BLaER1 (cell line): ENCODE measurements around the gene CHDH.

Source experiments
- H3K27ac ChIP-seq: shearing (Covaris generic); formaldehyde crosslinking; 2 replicates; pipeline ENCODE4 v1.8.1; 2022
- H3K27me3 ChIP-seq: shearing (Covaris generic); formaldehyde crosslinking; 2 replicates; pipeline ENCODE4 v1.8.1; 2022
- H3K36me3 ChIP-seq: shearing (Covaris generic); formaldehyde crosslinking; 2 replicates; pipeline ENCODE4 v1.8.1; 2022
- H3K4me1 ChIP-seq: shearing (Covaris generic); formaldehyde crosslinking; 2 replicates; pipeline ENCODE4 v1.8.1; 2022
- H3K4me2 ChIP-seq: shearing (Covaris generic); formaldehyde crosslinking; 2 replicates; pipeline ENCODE4 v1.8.1; 2022
- H3K4me3 ChIP-seq: shearing (Covaris generic); formaldehyde crosslinking; 2 replicates; pipeline ENCODE4 v1.8.1; 2022
- H3K9ac ChIP-seq: shearing (Covaris generic); formaldehyde crosslinking; 2 replicates; pipeline ENCODE4 v1.8.1; 2022
- H3K9me3 ChIP-seq: shearing (Covaris generic); formaldehyde crosslinking; 2 replicates; pipeline ENCODE4 v1.8.1; 2022
- H4K20me1 ChIP-seq: shearing (Covaris generic); formaldehyde crosslinking; 2 replicates; pipeline ENCODE4 v1.8.1; 2022
- Cebpa-rat ChIP-seq: shearing (Covaris generic); IDR thresholded peaks from 2 replicates; pipeline ENCODE4 v1.8.1; 2022

Gene CHDH

DNA sequence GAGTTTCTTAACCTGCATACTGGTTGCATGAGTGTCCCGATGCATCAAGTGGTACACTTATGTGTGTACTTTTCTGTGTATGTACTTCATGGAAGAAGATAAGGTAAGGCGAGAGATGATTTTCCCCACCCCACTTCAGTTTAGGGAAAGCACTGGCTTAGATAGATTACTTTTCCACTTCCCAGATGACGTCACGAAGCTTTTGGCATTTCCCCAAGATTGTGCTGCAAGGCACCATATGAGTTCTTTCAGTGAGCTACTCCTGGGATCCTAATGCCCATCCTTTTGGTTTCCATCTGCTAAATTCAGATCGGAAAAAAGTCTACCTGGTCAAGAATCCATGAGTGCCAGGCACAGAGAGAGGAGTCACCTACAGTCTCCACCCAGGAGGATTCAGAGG, 4.7 kb upstream of the CHDH start:
- Histone ChIP-seq H3K36me3 (no peaks in the 10 kb centered on the region), H3K27ac (no peak overlapping the region), H3K4me3 (no peak overlapping the region), H3K4me1 (no peaks in the 10 kb centered on the region), H3K9me3 (peaks cover 13% of the 10 kb centered on the region), H4K20me1 (no peaks in the 10 kb centered on the region), H3K27me3 (peaks cover 18% of the 10 kb centered on the region), H3K9ac (no peak overlapping the region), H3K4me2 (no peak overlapping the region)
- TF ChIP-seq Cebpa-rat: no peak

DNA sequence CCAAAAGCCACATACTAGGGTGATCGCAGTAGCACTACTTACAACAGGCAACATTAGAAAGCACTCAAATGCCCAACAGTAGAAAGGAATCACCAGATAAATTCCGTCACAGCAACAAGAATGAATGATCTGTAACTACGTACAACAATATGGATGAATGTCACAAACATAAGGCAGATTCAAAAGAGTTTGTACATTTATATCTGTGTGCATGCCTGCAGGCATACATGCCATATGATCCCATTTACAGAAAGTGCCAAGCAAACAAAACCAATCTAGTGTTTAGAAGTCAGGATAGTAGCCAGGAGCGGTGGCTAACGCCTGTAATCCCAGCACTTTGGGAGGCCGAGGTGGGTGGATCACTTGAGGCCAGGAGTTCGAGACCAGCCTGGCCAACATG, 3.7 kb upstream of the CHDH start:
- Histone ChIP-seq H3K27me3 (peaks cover 28% of the 10 kb centered on the region), H3K27ac (no peak overlapping the region), H3K4me1 (no peaks in the 10 kb centered on the region), H4K20me1 (no peaks in the 10 kb centered on the region), H3K4me2 (no peak overlapping the region), H3K9ac (no peak overlapping the region), H3K9me3 (peaks cover 22% of the 10 kb centered on the region), H3K36me3 (no peaks in the 10 kb centered on the region), H3K4me3 (no peak overlapping the region)
- TF ChIP-seq Cebpa-rat: no peak

DNA sequence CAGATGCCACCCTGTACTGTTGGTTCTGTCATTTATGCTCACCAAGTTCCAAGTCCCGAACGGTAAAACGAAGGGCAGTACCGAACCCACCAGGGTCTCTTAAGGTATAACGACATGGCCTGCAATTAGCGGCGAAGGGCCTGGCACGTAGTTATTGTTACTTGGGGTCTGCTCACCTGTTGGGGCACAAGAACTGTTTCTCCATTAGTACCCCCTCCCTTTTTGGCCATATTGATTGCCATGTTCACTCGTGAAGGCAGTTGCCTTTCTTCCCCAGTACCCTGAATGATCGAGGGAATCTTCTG, 584 bp upstream of the CHDH start:
- no peak overlapping the region for H3K4me2 ChIP-seq
- H3K27me3 ChIP-seq: peaks cover 40% of the 10 kb centered on the region

DNA sequence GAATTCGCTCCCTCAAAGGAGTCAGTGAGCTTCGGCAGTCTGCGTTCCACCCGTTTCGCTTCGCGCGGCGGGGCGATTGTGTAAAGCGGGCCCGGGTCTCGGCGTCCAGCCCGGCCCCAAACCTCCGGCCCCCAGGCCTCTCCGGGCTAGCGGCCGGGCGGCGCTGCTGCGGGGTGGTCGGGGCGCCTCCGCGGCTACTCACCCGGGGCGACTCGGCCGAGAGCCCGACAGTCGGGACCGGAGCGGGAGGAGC, 412 bp downstream of the CHDH start:
- peaks cover 40% of the 10 kb centered on the region for H3K27me3 ChIP-seq
- H3K36me3 ChIP-seq: no peaks in the 10 kb centered on the region
- 0 out of 2 replicates have a peak overlapping the region, but pooled peaks have one; percentile 6 for H3K4me2 ChIP-seq
- H3K27ac ChIP-seq: no peak overlapping the region
- no peaks in the 10 kb centered on the region for H4K20me1 ChIP-seq
- H3K9ac ChIP-seq: no peak overlapping the region
- H3K4me3 ChIP-seq: peak overlapping the region; percentile 1; the same call in 1 of the 2 replicates
- TF ChIP-seq Cebpa-rat: no peak
- peaks cover 22% of the 10 kb centered on the region for H3K9me3 ChIP-seq
- H3K4me1 ChIP-seq: peaks cover 9% of the 10 kb centered on the region

More for the DNA sequence above, 584 bp upstream of the CHDH start:
- Histone ChIP-seq H4K20me1 (no peaks in the 10 kb centered on the region), H3K9ac (no peak overlapping the region), H3K36me3 (no peaks in the 10 kb centered on the region), H3K4me1 (peaks cover 9% of the 10 kb centered on the region), H3K27ac (no peak overlapping the region), H3K9me3 (peaks cover 22% of the 10 kb centered on the region), H3K4me3 (no peak overlapping the region)
- TF ChIP-seq Cebpa-rat: no peak

DNA sequence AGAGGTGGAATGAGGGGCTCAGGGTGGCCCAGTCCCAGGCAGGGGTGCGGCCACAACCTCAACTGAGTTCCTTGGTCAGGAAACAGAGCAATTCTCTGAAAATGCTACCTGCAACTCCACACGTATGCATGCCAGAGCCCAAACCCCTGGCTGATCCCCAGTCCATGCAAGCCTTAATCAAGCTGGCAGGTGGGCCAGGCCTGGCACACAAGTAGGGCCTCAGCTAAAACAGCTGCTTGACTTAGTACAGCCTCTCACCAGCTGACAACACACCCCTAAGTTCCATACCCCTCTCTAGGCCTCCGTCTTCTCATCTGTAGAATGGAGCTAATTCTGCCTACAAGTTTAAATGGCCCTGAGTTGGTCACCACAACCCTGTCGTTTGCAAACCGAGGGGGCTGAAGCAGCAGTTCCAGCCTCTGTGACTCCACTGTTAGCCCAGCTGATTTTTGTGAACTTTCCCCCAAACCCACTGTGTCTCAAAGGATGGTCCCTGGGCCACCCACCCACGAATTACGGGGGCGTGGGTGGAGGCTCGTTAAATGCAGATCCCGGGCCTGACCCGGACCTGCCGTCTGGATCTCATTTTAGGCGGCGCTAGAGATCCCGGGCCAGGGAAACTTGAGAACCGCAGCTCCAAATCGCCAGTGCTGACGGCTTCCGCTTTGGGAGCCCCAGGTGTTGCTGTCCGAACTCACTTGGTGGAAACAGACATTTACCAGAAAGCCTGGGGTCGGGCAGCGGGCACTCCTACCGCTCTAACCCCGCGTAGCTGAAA, 927 bp downstream of the CHDH start:
- peak overlapping the region; percentile 1; the same call in 1 of the 2 replicates for H3K4me3 ChIP-seq
- H3K4me1 ChIP-seq: peaks cover 9% of the 10 kb centered on the region
- no peaks in the 10 kb centered on the region for H3K36me3 ChIP-seq
- no peaks in the 10 kb centered on the region for H4K20me1 ChIP-seq
- peaks cover 40% of the 10 kb centered on the region for H3K27me3 ChIP-seq
- H3K9me3 ChIP-seq: peaks cover 22% of the 10 kb centered on the region
- H3K9ac ChIP-seq: no peak overlapping the region
- TF ChIP-seq Cebpa-rat: no peak
- H3K4me2 ChIP-seq: 0 out of 2 replicates have a peak overlapping the region, but pooled peaks have one; percentile 6
- no peak overlapping the region for H3K27ac ChIP-seq

DNA sequence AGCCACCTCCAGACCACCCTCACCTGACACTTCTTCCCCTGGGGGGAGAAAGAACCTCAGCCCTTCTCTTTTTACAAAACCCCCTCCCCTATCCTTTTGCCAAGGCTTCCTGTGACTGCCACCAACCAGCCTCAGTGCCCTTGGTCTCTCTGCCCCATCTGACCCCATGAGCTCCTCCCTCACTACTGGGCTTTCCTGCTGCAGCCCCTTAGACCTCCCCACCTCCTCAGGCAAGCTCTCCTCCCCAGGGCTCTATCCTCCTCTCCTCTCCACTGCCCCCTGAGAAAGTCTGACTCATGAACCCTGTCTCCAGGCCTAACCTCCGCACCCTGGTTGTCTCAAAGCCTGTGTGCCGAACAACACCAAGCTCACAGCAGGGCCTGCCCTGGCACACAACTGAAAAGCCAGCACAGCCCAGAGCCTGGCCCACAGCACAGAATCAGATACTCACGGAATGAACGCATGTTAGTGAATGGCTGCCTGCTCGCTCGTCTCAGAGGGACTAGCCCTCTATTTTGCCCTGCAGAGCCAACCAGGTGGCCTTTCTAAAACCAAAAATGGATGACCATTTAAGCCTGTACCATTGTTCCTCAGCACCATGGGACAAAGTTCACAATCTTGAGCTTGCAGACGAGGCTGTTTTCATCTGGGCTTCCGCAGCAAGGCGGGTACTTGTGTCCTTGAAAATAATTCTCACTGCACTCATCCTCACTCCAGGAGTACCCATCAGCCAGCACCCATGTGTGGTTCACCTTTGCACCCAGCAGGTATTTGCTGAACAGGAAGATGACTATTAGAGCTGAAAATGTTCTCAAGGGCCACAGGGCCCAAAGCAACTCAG, 1.7 kb downstream of the CHDH start:
- Histone ChIP-seq H3K9ac (no peak overlapping the region), H4K20me1 (no peaks in the 10 kb centered on the region), H3K36me3 (no peaks in the 10 kb centered on the region), H3K27ac (no peak overlapping the region), H3K27me3 (peaks cover 40% of the 10 kb centered on the region), H3K9me3 (peaks cover 22% of the 10 kb centered on the region), H3K4me2 (no peak overlapping the region; the same call in 1 of the 2 replicates), H3K4me1 (peaks cover 9% of the 10 kb centered on the region), H3K4me3 (no peak overlapping the region)
- TF ChIP-seq Cebpa-rat: no peak

DNA sequence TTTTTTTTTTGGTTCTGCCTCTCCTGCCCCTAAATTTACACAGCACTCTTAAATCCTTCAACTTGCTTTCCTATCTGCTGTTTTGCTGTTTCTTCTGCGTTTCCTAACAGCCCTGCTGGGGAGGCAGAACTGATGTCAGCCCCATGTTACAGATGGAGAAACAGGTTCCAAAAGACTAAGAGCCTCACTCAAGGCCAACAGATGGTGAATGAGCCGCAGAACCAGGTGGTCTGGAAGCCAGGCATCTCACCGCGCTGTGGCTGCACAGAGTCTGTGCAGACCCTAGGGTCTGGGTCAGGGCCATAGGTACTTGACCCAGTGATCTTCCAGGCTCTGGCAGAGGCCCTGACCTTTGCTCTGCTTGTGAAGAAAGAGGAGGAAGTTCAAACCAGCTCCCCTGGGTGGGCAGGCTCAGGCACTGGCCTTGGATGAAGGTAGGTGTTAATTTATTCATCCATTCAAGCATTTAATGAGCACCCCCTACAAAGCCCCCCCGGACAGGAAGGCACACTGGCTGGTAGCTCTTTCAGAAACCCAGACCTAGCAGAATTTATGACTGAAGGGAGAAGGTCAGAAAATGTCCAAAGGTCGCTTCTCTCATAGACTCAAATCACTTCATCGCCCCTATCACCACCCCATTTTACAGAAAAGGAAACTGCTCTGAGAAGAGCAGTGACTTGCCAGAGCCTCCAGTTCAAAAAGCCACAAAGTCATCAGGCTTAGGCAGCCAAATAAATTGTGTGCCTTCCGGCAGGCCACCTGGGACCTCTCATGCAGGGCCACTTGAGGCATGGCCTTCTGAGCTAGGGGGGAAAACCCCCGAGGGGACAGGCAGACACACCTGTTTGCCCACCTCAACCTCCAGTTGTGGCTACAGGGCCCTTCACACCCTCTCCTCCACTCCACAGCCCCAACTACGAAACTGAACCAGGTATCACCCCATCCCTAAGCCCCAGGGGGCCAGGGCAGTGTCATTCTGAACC, 2.7 kb downstream of the CHDH start:
- H3K9ac ChIP-seq: no peak overlapping the region
- no peaks in the 10 kb centered on the region for H3K36me3 ChIP-seq
- no peak overlapping the region for H3K4me3 ChIP-seq
- H3K4me1 ChIP-seq: peaks cover 9% of the 10 kb centered on the region
- H4K20me1 ChIP-seq: no peaks in the 10 kb centered on the region
- no peak for TF ChIP-seq Cebpa-rat
- peak overlapping the region; percentile 23 for H3K4me2 ChIP-seq
- H3K27ac ChIP-seq: no peak overlapping the region
- H3K27me3 ChIP-seq: peaks cover 40% of the 10 kb centered on the region
- peaks cover 22% of the 10 kb centered on the region for H3K9me3 ChIP-seq

DNA sequence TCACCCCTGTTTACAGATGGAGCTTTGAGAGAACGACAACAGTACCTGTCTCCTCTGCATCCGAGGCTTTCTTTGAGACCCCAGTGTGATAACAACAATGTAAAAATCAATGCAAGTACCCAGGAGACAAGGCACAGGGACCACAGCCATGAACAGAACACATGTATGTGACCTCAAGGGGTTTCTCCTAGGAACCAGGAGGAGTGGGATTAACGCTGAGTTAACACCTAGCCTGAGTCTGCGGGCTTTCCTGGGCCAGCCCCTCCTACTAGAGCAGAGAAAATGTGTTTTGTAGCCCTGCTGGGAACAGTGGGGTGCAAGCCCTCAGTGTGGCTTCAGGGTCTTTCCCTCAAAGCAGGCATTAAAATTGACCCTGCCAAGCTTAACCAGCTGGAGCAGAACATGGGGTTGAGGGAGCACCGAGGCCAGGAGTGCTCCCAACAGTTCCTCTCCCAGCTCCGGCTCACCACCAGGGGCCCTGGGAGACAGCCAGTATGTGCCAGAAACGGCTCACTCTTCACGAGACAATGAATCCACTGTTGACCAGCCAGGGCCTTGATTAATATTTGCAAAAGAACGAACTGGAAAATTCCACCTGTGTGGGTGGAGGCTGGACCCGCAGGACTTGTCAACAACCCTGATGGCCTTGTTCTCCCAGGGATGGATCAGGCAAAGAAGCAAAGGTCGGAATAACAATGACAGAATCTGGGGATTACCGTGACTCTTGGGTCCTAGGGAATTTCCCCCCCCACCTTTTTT, 3.6 kb downstream of the CHDH start:
- Histone ChIP-seq H3K9ac (no peak overlapping the region), H3K9me3 (peaks cover 22% of the 10 kb centered on the region), H3K27ac (no peak overlapping the region), H3K4me1 (peaks cover 9% of the 10 kb centered on the region), H3K4me3 (no peak overlapping the region), H4K20me1 (no peaks in the 10 kb centered on the region), H3K36me3 (no peaks in the 10 kb centered on the region), H3K4me2 (no peak overlapping the region), H3K27me3 (peaks cover 40% of the 10 kb centered on the region)
- no peak for TF ChIP-seq Cebpa-rat

DNA sequence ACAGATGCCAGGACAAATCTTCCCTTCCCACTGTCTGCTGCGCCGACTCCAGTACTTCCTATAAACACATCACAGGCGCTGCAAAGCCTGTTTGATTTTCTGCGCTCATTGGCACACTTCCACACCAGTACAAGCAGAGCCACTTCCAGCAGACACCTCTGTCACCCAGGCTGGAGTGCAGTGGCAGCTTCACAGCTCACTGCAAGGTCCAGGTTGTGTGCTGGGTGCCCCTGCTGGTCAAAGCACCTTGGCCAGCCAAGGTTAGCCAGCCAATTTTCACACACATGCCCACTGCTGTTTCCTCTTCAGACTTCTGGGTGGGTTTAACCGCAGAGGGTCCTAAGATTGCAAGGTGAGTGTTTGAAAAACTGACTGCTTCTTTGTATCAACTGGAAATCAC, 4.9 kb downstream of the CHDH start:
- Histone ChIP-seq H3K4me2 (no peak overlapping the region), H3K9ac (no peak overlapping the region), H3K4me1 (peaks cover 9% of the 10 kb centered on the region), H3K4me3 (no peak overlapping the region), H3K9me3 (peaks cover 13% of the 10 kb centered on the region), H3K36me3 (no peaks in the 10 kb centered on the region), H4K20me1 (no peaks in the 10 kb centered on the region), H3K27ac (no peak overlapping the region), H3K27me3 (peaks cover 26% of the 10 kb centered on the region)
- no peak for TF ChIP-seq Cebpa-rat
